Activated CD4-positive, CD25-positive, alpha-beta regulatory T cell treated with anti-CD3 and anti-CD28 coated beads, Interleukin-2, amount 50 U/mL, for 16 hours (primary cell): ENCODE measurements around the gene ITPRID1.
"Not testable (repeated sequence)": the region's sequence is repeated elsewhere in the genome, so short reads cannot be mapped to it uniquely, and the experiment has no call there.

ENCODE experiments used
- DNase-seq: peaks from one replicate; pipeline ENCODE4 v3.0.0-alpha.2; 2020; ENCODE audit warnings: low read depth, low spot score

ITPRID1 gene

DNA sequence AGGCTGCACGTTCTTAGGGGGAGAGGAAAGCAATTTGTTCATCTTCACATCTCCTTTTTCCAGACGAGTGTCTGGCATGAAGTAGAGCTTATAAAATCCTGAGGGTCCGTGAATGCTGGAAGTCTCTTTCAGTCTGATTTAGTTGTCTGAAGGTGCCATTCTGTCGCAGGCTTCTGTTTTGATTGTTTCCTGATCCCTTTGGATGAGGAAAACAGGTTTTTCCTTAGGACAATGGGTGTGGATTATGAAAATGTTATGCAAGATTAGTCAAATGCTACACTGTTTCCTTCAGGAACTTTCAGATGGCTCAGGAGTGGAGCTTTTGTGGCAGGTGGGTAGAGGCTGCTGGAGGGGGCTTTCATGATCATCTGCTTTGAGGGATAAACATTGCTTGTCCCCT, at the start of gene ITPRID1:
Gene ITPRID1, plus strand, starts transcription at position 301 of the 400 bp plus-strand sequence. CDS start 38,935 bp downstream, outside the sequence.
- DNase-seq: no peak

DNA sequence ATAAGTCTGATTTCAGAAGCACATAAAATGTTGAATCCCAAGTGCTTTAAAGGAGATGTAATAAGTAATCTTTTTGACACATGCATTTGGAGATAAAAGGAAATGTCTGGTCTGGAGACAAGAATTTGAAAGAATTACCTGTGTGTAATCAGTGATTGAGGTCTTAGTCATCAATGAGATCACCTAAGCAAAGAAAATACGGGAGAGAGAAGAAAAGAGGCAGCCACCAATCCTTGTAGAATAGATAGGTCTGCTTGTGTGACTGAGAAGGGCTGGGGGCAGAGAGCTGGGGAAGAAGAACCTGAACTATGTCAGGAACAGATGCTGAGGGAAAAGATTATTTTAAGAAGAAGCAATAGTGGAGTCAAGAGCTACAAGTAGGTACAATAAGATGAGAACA, 49.3 kb upstream of the ITPRID1 start:
- DNase-seq: no peak

DNA sequence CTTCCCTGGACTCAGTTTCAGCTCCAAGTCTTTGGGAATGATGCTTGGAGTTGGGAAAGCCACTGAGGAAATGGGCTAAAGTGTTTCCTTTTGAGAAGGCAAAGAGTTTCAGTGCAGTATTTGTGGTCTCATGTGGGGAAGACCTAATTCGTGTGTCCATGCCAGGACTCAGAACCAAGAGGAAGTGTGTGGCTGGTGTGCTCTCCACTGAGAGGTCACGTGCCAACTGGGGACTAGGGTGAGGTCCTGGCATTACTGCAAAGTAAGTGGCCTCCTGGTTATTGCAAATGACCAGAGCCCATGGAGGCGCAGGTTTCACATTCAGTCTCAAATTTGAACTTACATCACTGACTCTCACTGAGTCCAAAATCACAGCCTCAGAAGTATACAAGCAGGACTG, 48.6 kb upstream of the ITPRID1 start:
- no peak for DNase-seq

DNA sequence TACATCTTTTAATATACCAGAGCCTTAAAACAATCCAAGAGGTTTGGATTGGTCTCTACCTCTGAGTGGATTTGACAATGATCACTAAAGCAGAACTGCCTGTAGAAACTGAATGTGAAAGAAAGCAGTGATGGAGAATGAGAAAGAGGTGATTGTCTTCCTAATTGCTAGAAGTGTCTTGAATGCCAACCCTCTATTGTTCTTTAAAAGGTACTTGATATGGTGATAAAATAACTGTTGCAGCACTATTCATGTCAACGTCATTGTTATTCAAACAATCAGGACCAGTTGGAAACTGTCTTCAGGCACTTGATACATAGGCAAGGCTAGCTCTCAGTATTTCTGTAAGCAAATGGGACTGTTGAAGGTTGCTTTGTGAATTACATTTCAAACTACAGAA, 47.9 kb upstream of the ITPRID1 start:
- no peak for DNase-seq

DNA sequence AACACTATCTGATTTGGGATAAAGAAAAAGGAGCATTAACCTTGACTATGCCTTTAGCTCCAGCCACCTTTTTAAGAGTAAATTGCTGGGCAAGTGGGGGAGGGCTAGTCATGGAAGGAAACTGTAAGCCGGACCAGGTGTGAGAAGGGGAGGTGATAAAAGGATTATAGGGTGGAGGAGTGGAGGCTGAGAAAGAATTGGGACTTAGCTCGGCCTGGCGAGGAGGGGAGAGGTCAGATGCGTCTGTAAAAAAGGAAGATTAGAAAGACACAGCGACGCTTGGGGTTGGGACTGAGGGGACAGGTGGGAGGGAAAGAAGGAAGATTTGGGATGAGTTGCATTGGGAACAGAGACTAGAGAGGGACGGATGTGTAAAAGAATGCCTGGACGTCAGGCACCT, 43.0 kb upstream of the ITPRID1 start:
- DNase-seq: not testable (repeated sequence)

DNA sequence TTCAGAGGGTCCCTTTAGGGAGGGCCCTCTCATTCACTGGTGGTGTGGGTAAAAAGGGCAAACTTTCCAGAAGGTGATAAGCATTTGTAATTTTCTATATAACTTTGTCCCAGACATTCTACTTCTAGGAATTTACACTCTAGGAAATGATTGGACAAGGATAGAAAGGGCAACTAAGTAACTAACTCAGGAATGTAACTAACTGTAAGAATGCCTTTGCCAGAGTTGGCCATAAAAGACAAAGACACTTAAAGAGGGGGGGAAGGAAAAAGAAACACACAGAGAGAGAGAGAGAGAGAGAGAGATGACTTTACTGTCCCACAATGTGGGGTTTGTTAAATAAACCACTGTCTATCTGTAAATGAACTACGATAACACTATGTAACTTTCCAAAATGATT, 38.5 kb upstream of the ITPRID1 start:
- no peak for DNase-seq

DNA sequence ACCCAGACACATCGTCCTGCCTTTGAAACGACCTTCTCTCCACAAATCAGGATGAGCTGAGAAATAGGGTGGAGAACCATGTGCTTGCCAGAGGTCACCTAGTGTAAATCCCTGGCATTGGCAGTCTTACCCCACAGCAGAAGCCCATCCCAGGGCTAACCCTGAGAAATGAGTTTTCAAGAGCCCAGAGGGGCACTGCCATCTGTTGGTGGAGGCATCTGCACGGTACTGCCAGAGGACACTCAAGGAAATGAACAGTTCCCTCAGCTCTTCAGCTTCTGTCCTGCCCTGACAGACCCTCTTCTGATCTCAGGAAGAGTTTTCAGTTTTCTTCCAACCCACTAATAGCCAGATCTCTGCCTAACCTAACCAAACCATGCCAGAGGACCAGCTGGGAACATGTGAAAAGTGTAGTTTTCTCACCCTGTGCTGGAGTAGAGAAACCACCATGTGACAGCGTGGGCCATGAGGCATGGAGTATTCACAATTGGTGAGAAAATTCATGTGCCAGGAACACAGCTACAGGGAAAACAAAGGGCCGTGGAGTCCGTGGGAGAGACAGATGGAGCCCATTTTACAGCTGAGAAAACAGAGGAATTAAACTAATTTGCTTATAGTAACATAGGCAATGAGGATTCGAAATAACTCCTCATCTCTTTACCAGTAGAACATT, 37.7 kb upstream of the ITPRID1 start:
- no peak for DNase-seq

DNA sequence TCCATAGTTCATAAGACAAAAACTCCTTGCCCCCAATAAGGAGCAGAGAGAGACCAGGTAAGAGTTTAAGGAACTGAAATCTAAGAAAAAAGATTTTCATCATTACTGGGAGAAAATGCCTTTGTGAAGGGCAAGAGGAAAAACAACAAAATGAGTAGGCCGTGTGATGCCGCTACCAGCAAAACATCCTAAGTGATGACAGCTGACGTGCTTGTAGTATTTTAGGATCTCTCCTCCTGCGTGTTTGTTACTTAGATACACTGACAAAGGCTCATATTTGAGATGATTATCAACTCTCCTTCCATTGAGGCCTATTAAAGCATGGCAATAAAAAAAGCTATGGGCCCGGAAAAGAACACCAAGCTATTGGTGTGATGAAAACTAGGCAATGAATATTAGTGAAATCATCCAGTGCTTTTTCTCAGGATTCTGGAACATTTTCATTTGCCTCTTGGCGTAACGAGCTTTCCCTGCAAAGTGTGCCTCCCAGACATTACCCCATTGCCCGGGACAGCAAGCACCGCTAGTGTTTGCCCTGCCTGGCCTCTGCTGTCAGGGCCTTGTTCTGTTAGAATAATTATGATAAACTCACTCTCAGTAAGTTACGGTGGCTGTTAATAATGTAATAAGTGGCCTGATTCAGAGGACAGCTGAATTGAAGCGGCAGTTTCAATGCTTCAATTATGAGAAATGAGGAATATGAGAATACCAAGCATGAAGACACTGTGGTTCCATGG, 36.8 kb upstream of the ITPRID1 start:
- no peak for DNase-seq

DNA sequence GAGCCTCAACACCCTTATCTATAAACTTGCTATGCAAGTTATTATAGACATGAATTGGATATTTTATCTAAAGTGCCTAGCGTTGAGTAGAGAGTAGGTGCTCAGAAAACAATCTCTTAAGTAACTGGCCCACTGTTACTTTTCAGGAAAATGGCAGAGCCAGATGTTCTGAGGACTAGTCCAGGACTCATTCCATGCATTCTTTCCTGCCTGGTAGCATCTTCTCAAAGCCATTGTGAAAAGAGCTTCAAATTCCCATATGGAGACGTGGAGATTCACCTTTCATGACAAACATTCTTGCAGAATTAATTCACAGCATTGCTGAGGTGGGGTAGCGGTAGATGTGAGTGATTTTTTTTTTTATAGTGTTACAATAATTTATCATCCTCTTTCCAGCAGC, 35.9 kb upstream of the ITPRID1 start:
- DNase-seq: no peak

DNA sequence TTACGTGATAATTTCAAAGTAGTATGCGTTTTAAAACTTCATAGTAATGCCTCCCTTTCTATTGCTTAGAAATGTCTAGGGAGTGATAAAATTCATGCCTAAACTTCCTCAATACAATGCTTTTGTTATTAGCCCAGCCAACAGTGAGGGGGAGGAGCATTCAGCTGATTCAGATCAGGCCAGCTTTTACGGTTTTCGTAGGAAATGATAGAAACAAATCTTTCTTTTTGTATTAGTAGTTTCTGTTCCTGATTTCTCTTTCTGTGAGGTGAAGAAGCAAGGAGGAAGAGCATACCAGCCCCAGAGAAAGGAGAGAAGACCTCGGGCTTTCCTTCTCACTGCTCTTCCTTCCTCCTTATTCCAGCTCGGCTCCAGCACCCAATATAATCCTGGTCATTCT, 35.2 kb upstream of the ITPRID1 start:
- no peak for DNase-seq

DNA sequence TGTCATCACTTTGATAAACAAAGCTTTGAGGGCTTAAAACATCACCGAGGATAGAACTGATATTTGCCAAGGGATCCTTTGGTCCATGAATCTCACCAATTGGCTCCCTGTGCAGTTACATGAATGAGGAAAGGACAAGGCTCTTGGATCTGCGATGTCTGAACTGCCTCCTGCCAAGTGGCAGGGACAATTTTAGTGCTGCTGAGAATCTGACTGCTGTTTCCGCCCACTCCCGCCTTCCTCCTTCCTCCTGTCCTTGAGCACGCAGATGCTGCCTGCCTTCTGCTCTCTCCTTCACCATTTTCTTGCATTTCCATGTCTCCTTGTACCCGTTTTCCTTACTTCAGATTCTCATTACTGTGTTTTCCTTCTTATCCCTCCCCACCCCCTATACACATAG, 26.8 kb upstream of the ITPRID1 start:
- no peak for DNase-seq

DNA sequence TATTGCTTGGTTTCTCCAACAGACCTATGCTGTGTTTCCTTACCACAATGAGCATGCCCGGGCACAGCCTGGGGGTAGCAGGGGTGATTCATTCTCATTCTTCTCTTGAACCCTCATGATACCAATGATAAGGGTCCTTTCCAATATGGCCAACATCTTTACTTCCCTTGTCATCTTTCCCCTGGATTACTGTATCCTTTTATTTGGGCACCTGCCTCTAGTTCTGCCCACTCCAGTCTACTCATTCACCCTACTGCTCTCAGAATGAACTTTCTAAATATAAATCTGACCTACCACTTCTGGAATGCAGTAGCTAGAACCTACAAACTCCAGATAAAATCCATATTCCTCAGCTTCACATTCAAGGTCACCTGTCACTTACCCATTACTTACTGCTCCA, 26.4 kb upstream of the ITPRID1 start:
- DNase-seq: no peak

DNA sequence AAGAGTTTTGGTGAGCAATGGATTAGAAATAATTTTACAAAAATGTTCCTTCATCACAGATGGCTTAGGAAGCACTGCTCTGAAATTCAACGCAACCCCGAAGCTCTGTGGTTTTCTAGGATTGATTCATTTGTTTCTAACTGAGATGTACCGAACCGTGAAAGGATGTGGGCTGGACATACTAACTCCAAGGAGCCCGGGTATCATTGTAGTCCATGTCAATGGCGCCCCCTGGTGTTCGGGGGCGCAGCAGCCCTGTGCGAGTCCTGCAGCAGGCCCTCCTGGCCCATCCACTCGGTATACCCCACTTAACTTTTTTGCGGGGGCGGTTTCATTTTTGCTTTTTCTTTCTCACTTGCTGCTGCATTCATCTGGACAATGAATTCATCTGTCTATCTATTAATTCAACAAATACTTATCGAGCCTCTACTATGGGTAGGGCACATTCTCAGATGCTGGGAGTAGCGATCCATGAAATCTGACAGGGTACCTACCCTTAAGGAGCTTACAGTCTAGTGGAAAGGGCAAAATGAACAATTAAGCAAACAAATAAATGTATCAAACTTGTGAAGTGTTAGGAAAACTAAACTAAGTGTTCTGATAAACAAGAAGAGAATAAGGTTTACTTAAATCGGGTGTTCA, 25.2 kb upstream of the ITPRID1 start:
- no peak for DNase-seq

DNA sequence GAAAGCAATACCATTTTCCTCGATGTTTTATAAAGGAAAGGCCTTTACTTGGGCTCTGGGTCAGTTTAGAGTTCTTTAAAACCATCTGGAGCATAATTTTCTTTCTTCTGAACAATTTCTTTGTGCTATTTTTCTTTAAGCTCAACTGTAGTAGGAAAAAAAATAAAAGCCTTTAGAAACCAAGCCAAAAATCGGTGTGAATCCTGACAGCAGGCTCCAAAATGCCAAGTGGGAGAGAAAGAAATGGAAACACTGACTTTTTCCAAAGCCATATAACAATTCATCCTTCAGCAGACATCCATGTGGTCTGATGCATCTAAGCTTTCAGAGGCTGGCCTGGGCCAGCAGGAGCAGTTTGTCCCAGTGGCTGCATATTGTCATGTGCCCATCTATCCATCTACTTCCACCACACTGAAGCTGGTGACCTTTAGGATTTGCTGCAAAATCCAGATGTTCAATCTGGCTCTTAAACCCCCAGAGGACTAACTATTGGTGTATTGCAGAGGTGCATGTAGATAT, 23.0 kb upstream of the ITPRID1 start:
- no peak for DNase-seq

DNA sequence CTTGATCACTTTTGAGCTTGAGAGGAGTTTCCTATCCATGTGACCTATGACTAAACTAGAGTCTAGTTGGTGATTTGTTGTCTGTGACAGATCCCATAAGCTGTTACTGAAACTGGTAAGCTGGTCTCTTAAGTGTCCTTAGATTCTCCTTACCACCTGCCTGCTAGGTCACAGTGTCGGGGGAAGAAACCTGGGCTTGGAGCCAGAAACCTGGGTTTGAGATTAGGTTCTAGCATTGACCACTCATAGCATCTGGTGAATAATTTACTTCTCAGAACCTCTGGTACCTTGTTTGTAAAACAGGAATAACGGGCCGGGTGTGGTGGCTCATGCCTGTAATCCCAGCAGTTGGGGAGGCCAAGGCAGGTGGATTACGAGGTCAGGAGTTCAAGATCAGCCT, 21.8 kb upstream of the ITPRID1 start:
- DNase-seq: no peak

DNA sequence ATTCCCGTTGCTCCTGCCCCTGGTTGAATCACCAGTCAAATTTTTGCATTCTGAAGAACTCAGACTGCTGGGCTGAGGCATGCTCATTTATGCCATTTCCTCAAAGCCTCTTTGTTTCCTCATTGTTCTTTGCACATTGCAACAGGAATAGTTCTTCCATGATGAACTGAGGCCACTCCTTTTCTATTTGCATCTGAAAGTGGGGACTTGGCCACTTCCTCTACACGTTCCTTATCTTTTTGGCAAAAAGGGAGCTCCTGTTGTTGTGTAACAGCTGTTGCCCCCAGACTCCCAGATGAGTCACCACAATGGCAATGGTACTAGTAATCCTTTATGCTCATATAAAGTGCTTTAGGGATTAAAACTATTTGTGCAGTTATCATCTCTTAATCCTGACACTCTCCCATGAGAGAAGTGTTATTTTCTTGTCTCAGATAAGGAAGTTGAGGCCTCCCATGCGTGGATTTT, 20.1 kb upstream of the ITPRID1 start:
- no peak for DNase-seq

DNA sequence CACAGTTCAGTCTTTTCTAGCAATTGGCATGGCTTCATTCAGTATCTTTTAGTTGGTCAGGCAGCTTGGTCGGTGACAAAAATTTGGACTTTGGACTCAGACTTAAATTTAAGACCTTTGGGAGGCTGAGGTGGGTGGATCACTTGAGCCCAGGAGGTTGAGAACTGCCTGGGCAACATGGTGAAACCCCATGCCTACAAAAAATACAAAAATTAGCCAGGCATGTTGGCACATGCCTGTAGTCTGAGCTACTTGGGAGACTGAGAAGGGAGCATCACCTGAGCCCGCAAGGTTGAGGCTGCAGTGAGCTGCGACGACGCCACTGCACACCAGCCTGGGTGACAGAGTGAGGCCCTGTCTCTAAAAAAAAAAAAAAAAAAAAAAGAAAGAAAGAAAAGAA, 19.5 kb upstream of the ITPRID1 start:
- no peak for DNase-seq

DNA sequence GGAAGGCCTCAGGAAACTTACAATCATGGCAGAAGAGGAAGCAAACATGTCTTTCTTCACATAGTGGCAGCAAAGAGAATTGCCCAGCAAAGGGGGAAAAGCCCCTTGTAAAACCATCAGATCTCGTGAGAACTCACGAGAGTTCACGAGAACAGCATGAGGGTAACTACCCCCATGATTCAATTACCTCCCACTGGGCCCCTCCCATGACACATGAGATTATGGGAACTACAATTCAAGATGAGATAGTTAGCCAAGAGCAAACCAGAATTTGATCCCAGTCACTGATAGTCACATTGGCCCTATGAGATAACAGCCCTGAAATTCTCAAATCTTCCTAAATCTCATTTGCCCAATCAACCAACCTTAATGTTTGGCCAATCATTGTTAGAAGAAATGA, 18.2 kb upstream of the ITPRID1 start:
- DNase-seq: no peak

DNA sequence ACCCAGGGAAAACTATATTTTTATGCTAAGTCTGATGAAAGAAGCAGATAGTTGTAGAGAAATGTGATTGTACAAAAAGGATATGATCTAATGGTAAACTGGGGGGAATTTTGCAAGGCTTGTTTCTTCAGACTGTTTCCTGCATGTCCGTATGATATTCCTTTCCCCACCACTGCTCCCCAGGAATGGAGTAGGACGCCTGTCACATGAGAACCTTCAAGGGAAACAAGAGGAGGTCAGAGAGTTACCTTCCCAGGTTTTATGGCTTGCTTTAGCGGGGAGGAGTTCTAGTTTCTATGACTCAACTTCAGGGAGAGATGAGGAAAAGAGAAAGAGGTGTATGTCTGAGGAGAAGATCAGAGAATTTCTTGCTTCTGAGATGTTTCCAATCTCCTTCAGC, 16.4 kb upstream of the ITPRID1 start:
- no peak for DNase-seq

DNA sequence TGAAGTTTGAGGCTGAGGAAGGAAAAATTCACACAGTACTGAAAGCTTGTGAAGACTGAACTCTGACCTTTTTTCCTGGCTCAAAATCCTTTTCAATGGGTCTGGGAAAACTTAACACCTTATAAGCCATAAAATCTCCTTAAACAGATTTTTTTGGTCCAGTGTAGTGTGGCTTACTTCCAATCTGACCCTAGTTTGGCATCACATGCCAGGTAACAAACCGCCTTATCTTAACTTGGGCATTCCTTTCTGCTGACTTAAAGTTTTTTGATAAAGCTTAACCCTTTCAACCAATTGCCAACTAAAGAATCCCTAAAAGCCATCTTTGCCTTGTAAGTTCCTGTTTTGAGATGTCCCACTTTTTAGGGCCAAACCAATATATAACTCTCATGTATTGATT, 13.2 kb upstream of the ITPRID1 start:
- no peak for DNase-seq

DNA sequence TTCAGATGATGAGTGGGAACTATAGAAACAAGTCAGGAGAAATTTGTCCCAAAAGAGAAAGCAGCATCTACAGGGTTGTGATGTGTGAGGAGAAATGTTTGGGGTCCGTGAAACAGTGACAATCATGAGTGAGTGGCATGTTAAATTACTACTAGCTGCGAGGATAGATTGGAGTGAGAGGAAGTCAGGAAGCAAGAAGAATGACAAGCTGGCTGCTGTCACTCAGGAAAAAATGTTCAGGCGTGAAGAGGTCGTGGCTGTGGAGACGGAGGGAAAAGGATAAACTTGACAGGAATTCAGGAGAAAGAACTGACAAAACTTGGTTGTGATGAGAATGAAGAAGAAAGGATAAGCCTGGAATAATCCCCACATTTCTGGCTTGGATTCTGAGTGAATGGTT, 5.1 kb upstream of the ITPRID1 start:
- DNase-seq: no peak

DNA sequence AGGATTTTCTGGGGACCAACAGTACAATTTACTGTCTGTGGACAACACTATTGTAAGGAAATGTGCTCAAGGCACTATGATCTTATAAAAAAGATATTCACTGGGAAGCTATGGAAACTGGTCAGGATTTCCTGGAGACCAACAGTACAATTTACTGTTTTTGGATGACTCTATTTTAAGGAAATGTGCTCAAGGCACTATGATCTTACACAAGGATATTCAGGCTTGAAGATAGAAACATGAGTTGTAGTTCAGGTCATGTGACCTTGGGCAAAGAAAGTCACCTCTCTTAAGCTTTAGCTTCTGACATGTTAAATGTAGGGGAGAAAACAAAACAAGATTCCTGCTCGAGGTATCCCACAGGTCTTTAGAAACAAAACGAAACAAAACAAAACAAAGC, 1.7 kb upstream of the ITPRID1 start:
- no peak for DNase-seq
